SH-SY5Y (cell line): ENCODE results near the gene VAV2.

Experiments used
- GATA2 ChIP-seq: IDR thresholded peaks from 2 replicates; pipeline ENCODE4 v1.6.1; 2011; ENCODE audit warnings: mild to moderate bottlenecking, low read depth, low read length
- GATA3 ChIP-seq: IDR thresholded peaks from 2 replicates; pipeline ENCODE4 v1.6.1; 2011; ENCODE audit warnings: low read depth, mild to moderate bottlenecking, low read length, moderate library complexity

DNA sequence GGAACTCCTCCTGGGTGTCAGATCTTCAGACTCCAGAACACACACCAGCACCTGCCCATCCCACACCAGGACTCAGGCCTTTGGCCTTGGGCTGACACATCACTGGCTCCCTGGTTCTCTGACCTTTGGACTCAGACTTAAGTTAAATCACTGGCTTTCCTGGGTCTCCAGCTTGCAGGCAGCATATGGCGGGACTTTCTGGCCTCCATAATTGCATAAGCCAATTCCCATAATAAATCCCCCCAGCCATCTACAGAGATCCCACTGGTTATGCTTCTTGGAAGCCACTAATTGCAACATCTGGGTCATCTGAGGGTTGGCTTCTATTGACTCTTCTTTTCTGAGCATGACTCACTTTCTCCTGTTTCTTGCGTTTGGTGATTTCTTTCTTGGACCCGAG, 173.7 kb downstream of the VAV2 start:
- TF ChIP-seq GATA3 (no peak), GATA2 (no peak)
